SK-N-SH treated with all-trans-retinoic acid at 6 μM for 48 hours (cell line): Measurements from ENCODE around the gene CEP57.
"Not testable (repeated sequence)": the region's sequence is repeated elsewhere in the genome, so short reads cannot be mapped to it uniquely, and the experiment has no call there.

Experiments
- ATAC-seq: fragments of 200-7000 bp; cut with Tn5 transposase; 3 replicates; pipeline ENCODE4 v1.9.1; 2020; ENCODE audit warnings: mild to moderate bottlenecking, moderate library complexity
- ARNTL ChIP-seq: fragments of 450-650 bp; formaldehyde crosslinking; IDR thresholded peaks from 2 replicates; pipeline ENCODE4 v1.5.0; 2020; ENCODE audit warnings: low read depth, mild to moderate bottlenecking, moderate library complexity, borderline replicate concordance
- BACH2 ChIP-seq: fragments of 250-450 bp; sonication (Bioruptor Pico); IDR thresholded peaks from 2 replicates; pipeline ENCODE4 v1.9.0; 2021; ENCODE audit warnings: mild to moderate bottlenecking, borderline replicate concordance
- OSR1 ChIP-seq: fragments of 250-450 bp; sonication (Bioruptor Pico); IDR thresholded peaks from 2 replicates; pipeline ENCODE4 v1.8.0; 2022; ENCODE audit warnings: moderate library complexity, mild to moderate bottlenecking, inconsistent platforms
- SNAI2 ChIP-seq: fragments of 250-450 bp; sonication (Bioruptor Pico); IDR thresholded peaks from 2 replicates; pipeline ENCODE4 v1.5.0; 2020; ENCODE audit warnings: mild to moderate bottlenecking, moderate library complexity
- ZC3H10 ChIP-seq: fragments of 250-450 bp; sonication (Bioruptor Pico); IDR thresholded peaks from 2 replicates; pipeline ENCODE4 v1.5.1; 2021; ENCODE audit warnings: mild to moderate bottlenecking, moderate library complexity
- ZNF565 ChIP-seq: fragments of 450-650 bp; formaldehyde crosslinking; conservative IDR thresholded peaks from 2 replicates; pipeline ENCODE4 v1.5.0; 2020; ENCODE audit warnings: low read depth, mild to moderate bottlenecking, moderate library complexity
- TF ChIP-seq, protein P1 (sequence below): fragments of 250-450 bp; sonication (Bioruptor Pico); IDR thresholded peaks from 2 replicates; pipeline ENCODE4 v1.8.0; 2020; ENCODE audit warnings: mild to moderate bottlenecking, moderate library complexity, borderline replicate concordance
- TF ChIP-seq, protein P2 (sequence below): fragments of 250-450 bp; sonication (Bioruptor Pico); IDR thresholded peaks from 2 replicates; pipeline ENCODE4 v1.5.0; 2020; ENCODE audit warnings: mild to moderate bottlenecking, moderate library complexity

CEP57 gene

DNA sequence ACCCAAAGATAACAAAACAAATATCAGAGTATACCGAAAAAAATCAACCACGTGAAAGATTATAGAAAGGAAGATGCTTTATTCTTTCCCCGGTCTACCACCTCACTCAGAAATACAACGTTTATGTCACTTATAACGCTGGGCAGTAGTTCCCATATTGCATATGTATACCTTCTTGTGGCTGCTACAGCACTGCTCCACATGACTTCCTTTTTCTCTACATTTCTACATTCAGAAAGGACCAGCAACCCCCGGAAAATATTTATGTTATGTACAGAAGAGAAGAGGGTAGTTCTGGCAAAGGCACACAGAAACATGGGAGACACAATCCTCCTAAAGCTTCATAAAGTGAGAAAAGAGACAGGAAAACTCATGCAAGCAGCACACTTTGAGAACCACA lies 76.8 kb downstream of the CEP57 start:
- ATAC-seq = no peak
- TF ChIP-seq OSR1 (CRISPR knock-in tag) = no peak
- TF ChIP-seq ARNTL (CRISPR knock-in tag) = no peak
- TF ChIP-seq, protein P1, sequence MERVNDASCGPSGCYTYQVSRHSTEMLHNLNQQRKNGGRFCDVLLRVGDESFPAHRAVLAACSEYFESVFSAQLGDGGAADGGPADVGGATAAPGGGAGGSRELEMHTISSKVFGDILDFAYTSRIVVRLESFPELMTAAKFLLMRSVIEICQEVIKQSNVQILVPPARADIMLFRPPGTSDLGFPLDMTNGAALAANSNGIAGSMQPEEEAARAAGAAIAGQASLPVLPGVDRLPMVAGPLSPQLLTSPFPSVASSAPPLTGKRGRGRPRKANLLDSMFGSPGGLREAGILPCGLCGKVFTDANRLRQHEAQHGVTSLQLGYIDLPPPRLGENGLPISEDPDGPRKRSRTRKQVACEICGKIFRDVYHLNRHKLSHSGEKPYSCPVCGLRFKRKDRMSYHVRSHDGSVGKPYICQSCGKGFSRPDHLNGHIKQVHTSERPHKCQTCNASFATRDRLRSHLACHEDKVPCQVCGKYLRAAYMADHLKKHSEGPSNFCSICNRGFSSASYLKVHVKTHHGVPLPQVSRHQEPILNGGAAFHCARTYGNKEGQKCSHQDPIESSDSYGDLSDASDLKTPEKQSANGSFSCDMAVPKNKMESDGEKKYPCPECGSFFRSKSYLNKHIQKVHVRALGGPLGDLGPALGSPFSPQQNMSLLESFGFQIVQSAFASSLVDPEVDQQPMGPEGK = no peak
- no peak for TF ChIP-seq ZC3H10 (CRISPR knock-in tag)
- no peak for TF ChIP-seq ZNF565 (CRISPR knock-in tag)
- TF ChIP-seq, protein P2, sequence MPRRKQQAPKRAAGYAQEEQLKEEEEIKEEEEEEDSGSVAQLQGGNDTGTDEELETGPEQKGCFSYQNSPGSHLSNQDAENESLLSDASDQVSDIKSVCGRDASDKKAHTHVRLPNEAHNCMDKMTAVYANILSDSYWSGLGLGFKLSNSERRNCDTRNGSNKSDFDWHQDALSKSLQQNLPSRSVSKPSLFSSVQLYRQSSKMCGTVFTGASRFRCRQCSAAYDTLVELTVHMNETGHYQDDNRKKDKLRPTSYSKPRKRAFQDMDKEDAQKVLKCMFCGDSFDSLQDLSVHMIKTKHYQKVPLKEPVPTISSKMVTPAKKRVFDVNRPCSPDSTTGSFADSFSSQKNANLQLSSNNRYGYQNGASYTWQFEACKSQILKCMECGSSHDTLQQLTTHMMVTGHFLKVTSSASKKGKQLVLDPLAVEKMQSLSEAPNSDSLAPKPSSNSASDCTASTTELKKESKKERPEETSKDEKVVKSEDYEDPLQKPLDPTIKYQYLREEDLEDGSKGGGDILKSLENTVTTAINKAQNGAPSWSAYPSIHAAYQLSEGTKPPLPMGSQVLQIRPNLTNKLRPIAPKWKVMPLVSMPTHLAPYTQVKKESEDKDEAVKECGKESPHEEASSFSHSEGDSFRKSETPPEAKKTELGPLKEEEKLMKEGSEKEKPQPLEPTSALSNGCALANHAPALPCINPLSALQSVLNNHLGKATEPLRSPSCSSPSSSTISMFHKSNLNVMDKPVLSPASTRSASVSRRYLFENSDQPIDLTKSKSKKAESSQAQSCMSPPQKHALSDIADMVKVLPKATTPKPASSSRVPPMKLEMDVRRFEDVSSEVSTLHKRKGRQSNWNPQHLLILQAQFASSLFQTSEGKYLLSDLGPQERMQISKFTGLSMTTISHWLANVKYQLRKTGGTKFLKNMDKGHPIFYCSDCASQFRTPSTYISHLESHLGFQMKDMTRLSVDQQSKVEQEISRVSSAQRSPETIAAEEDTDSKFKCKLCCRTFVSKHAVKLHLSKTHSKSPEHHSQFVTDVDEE (CRISPR knock-in tag) = no peak
- TF ChIP-seq BACH2 (CRISPR knock-in tag) = no peak

DNA sequence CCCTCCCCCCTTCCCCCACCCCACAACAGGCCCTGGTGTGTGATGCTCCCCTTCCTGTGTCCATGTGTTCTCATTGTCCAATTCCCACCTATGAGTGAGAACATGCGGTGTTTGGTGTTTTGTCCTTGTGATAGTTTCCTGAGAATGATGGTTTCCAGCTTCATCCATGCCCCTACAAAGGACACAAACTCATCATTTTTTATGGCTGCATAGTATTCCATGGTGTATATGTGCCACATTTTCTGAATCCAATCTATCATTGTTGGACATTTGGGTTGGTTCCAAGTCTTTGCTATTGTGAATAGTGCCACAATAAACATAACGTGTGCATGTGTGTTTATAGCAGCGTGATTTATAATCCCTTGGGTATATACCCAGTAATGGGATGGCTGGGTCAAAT lies 80.6 kb downstream of the CEP57 start:
- ATAC-seq = not testable (repeated sequence)

DNA sequence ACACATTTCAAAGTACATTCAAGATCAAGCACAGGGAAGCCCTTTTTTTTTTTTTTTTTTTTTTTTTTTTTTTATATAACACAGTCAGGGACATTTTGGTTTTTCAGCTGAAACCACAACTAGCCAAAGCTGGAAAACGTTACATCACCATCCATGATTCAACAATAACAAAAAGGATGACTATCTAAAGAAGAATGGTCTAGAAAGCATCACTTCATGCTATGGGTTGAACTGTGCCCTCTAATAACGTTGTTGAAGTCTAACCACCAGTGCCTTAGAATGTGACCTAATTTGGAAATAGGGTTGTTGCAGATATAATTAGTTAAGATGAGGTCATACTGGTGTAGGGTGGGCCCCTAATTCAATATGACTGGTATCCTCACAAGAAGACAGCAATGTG lies 87.0 kb downstream of the CEP57 start:
- ATAC-seq = peak; percentile 59; the same call in 2 of the 3 replicates
- no peak for TF ChIP-seq SNAI2 (CRISPR knock-in tag)
